Caco-2 (cell line): Measurements from ENCODE around the gene MYH9. TPM values are rescaled to one million over a fixed set of nuclear protein-coding genes. Genes with fewer than 3 reads are reported as not detected.

Source experiments
- BruUV-seq: library from RNA; stranded (reverse); fragments of 400-500 nt; replicated peaks from 2 replicates; lab custom pipeline; 2021; lab: Mats Ljungman, UMichigan
- CTCF ChIA-PET: fragments of 300-600 bp; sonication (Branson Sonifier 250); formaldehyde crosslinking; loops from one replicate; lab custom pipeline; 2022; ENCODE audit warnings: antibody characterized with exemption; lab: Charles Lee
- POLR2A ChIA-PET: fragments of 300-600 bp; sonication (Branson Sonifier 250); formaldehyde crosslinking; loops from one replicate; lab custom pipeline; 2022; ENCODE audit warnings: antibody characterized with exemption; lab: Charles Lee
- DNase-seq, 2 experiments: peaks; one replicate each; pipeline versions ENCODE4 v3.0.0 to v3.0.0-alpha.2; 2020 to 2022
- H3K27me3 ChIP-seq: replicated peaks from 2 replicates; pipeline ENCODE4 v1.6.0; 2011; ENCODE audit warnings: low read length; ENCODE audit not compliant: control insufficient read depth, insufficient read depth
- H3K36me3 ChIP-seq: 2 replicates; pipeline ENCODE4 v1.5.1; 2011; ENCODE audit warnings: low read length; ENCODE audit not compliant: control insufficient read depth, insufficient read depth
- H3K4me1 ChIP-seq: fragments of 250-450 bp; sonication (Bioruptor Pico); 2 replicates; pipeline ENCODE4 v1.5.1; 2020; ENCODE audit warnings: mild to moderate bottlenecking
- H3K4me3 ChIP-seq: 2 replicates; pipeline ENCODE4 v1.5.1; 2011; ENCODE audit warnings: low read depth, mild to moderate bottlenecking, control low read depth, low read length
- H3K9me3 ChIP-seq: fragments of 250-450 bp; sonication (Bioruptor Pico); 2 replicates; pipeline ENCODE4 v1.5.1; 2020; ENCODE audit warnings: mild to moderate bottlenecking, moderate library complexity
- H3K27ac Mint-ChIP-seq: one replicate; pipeline ENCODE4 v1.8.0; 2022; ENCODE audit warnings: mixed read lengths; ENCODE audit not compliant: unreplicated experiment
- H3K27me3 Mint-ChIP-seq: one replicate; pipeline ENCODE4 v1.8.0; 2022; ENCODE audit warnings: mixed read lengths; ENCODE audit not compliant: insufficient read depth, unreplicated experiment
- H3K36me3 Mint-ChIP-seq: one replicate; pipeline ENCODE4 v1.8.0; 2022; ENCODE audit warnings: mild to moderate bottlenecking, mixed read lengths; ENCODE audit not compliant: insufficient read depth, unreplicated experiment
- H3K4me1 Mint-ChIP-seq: one replicate; pipeline ENCODE4 v1.8.0; 2022; ENCODE audit warnings: low read depth, mixed read lengths; ENCODE audit not compliant: unreplicated experiment
- H3K4me3 Mint-ChIP-seq: one replicate; pipeline ENCODE4 v1.8.0; 2022; ENCODE audit warnings: mild to moderate bottlenecking, moderate library complexity, mixed read lengths; ENCODE audit not compliant: unreplicated experiment
- H3K9me3 Mint-ChIP-seq: one replicate; pipeline ENCODE4 v1.8.0; 2022; ENCODE audit warnings: mixed read lengths; ENCODE audit not compliant: unreplicated experiment
- intact Hi-C: fragments of 100-400 bp; cut with micrococcal nuclease; formaldehyde crosslinking; loops from one replicate; pipeline ENCODE4 v1.10.0; 2022; ENCODE audit not compliant: unreplicated experiment
- total RNA-seq: library from RNA; stranded (reverse); gene quantifications from 2 replicates; pipeline ENCODE4 v1.2.3, GENCODE V29; 2022
- TF ChIP-seq, protein P1 (sequence below), 2 experiments: fragments of 200-600 bp in 1 of 2; IDR thresholded peaks; 1 replicate in 1 of 2; 2 replicates in 1 of 2; pipeline versions ENCODE4 v1.5.1 to v1.8.0; 2011 to 2022; ENCODE audit warnings: antibody characterized with exemption in 1 of 2, control low read depth in 1 of 2, inconsistent platforms in 1 of 2, low read depth in 1 of 2, low read length in 1 of 2, mild to moderate bottlenecking in 1 of 2, moderate library complexity in 1 of 2; ENCODE audit not compliant: insufficient read depth in 1 of 2, severe bottlenecking in 1 of 2, unreplicated experiment in 1 of 2

MYH9 gene
- total RNA-seq, 1 experiment from 2014 or later, result 513 TPM

DNA sequence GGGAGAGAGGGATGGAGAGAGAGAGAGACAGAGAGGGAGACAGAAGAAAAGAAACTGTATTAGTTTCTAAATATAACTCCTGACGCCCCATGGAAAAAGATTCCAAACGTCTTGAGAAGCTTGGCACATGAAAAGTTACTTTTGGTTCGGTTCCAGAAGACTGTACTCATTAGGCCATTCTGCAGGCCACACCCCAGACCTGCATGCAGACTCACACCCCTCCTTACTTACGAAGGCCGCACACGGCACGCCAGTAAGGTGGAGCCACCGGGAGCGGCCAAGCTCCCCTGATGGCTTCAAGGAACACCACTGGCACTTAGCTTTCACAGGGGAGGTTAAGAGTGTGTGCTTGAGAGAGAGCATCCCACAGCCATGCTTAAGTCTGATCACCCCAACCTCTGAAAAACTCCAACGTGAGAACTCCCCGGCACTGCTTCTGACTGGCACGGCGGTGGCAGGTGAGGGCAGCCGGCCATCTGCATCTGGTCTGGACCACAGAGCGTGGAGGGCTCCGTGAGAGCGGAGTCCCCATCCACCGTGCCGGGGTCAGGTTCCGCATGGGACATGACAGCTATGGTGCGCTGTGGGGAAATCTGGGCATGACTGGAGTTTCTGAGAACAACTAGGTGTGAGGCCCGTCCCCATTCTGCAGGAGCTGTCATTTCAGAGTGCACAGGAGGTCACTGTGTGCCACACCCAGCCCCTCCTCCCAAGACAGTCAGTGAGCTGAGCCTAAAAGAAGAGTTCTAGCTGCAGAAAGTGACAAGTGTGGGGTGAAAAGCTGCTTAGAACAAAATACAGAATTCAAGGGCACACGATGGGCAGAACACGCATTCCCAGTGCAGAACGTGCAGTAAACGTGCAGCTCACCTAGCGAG lies 62.4 kb downstream of the MYH9 start:
- DNase-seq, result no peak
- Mint-ChIP-seq H3K27ac (peak overlapping the region; percentile 49), H3K27me3 (no peaks in the 10 kb centered on the region), H3K4me1 (peaks cover 29% of the 10 kb centered on the region), H3K9me3 (no peaks in the 10 kb centered on the region), H3K4me3 (no peak overlapping the region), H3K36me3 (peaks cover 99% of the 10 kb centered on the region)
- H3K36me3 ChIP-seq, result peaks cover 9% of the 10 kb centered on the region
- CTCF ChIA-PET, result no interaction called here
- H3K27me3 ChIP-seq, result no peaks in the 10 kb centered on the region
- BruUV-seq, result no TSS peak
- H3K4me3 ChIP-seq, result no peak overlapping the region
- H3K4me1 ChIP-seq, result peaks cover 23% of the 10 kb centered on the region
- H3K9me3 ChIP-seq, result no peaks in the 10 kb centered on the region
- intact Hi-C loops, result no loop called here
- POLR2A ChIA-PET, result interaction anchor here (0.5 kb wide), 1 partner anchor 18 kb away, joined by 6 read pairs; no protein-coding TSS in a partner anchor
- TF ChIP-seq, protein P1, sequence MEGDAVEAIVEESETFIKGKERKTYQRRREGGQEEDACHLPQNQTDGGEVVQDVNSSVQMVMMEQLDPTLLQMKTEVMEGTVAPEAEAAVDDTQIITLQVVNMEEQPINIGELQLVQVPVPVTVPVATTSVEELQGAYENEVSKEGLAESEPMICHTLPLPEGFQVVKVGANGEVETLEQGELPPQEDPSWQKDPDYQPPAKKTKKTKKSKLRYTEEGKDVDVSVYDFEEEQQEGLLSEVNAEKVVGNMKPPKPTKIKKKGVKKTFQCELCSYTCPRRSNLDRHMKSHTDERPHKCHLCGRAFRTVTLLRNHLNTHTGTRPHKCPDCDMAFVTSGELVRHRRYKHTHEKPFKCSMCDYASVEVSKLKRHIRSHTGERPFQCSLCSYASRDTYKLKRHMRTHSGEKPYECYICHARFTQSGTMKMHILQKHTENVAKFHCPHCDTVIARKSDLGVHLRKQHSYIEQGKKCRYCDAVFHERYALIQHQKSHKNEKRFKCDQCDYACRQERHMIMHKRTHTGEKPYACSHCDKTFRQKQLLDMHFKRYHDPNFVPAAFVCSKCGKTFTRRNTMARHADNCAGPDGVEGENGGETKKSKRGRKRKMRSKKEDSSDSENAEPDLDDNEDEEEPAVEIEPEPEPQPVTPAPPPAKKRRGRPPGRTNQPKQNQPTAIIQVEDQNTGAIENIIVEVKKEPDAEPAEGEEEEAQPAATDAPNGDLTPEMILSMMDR (IDR thresholded peaks at IDR 0.05; ENCODE audit: insufficient read depth in 1 of 2, low read depth in 1 of 2, low read length in 1 of 2, severe bottlenecking in 1 of 2, unreplicated experiment in 1 of 2), result no peak

DNA sequence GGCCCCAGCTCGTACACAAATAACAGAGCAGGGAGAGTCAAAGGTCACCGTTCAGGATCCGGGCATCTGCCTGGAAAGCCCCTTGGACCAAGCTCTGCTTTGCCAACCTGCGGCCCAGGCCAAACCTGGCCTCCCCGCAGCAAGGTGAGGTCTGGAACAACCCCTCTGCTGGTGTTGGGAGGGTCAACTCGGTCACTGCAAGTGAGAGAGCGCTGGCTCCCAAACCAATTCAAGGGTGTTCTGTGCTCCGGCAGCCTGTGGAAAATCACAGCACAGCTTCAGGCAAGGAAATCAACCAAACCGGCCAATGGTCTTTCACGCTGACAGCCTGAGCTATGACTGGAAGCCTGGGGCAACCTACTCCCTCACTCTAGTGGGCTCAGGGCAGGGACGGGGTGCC lies 63.4 kb downstream of the MYH9 start:
- Mint-ChIP-seq H3K27ac (peak overlapping the region; percentile 30), H3K4me1 (peaks cover 19% of the 10 kb centered on the region), H3K27me3 (no peaks in the 10 kb centered on the region), H3K36me3 (peaks cover 99% of the 10 kb centered on the region), H3K9me3 (no peaks in the 10 kb centered on the region), H3K4me3 (no peak overlapping the region)
- TF ChIP-seq, protein P1 (IDR thresholded peaks at IDR 0.05; ENCODE audit: insufficient read depth in 1 of 2, low read depth in 1 of 2, low read length in 1 of 2, severe bottlenecking in 1 of 2, unreplicated experiment in 1 of 2), result no peak
- H3K4me3 ChIP-seq, result no peak overlapping the region
- ChIA-PET POLR2A (no interaction called here), CTCF (no interaction called here)
- H3K9me3 ChIP-seq, result no peaks in the 10 kb centered on the region
- peaks cover 9% of the 10 kb centered on the region for H3K36me3 ChIP-seq
- DNase-seq, result no peak
- H3K4me1 ChIP-seq, result peaks cover 13% of the 10 kb centered on the region
- BruUV-seq, result no TSS peak
- intact Hi-C loops, result no loop called here
- H3K27me3 ChIP-seq, result no peaks in the 10 kb centered on the region

DNA sequence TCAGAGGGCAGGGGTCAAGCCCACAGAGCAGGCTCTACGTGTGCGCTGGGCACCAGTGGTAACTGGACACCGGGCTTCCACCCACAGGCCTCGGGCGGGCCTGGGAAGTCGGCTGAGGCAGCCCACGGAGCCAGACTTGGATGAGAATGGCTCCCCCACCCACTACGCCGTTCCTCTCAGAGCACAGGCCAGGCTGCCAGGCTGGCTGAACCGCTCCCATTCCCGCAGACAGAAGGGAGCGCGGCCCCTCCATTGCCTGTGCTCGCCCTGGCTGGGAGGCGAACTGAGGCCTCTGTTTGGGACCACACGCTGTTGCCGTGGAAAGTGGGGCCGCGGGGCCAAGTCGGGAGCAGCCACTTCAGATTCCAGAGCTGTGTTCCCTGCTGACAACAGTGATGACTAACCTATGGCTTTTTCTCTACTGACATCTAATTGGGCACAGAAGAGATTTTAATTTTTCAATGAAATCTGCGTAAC lies 63.9 kb downstream of the MYH9 start:
- peaks cover 99% of the 10 kb centered on the region for H3K36me3 Mint-ChIP-seq
- CTCF ChIA-PET, result no interaction called here
- POLR2A ChIA-PET, result no interaction called here

More for the DNA sequence above, 63.9 kb downstream of the MYH9 start:
- Histone ChIP-seq H3K27me3 (no peaks in the 10 kb centered on the region), H3K9me3 (no peaks in the 10 kb centered on the region), H3K4me1 (peaks cover 9% of the 10 kb centered on the region), H3K4me3 (no peak overlapping the region), H3K36me3 (peaks cover 9% of the 10 kb centered on the region)
- TF ChIP-seq, protein P1 (IDR thresholded peaks at IDR 0.05; ENCODE audit: insufficient read depth in 1 of 2, low read depth in 1 of 2, low read length in 1 of 2, severe bottlenecking in 1 of 2, unreplicated experiment in 1 of 2), result no peak
- no peak for DNase-seq
- Mint-ChIP-seq H3K27me3 (no peaks in the 10 kb centered on the region), H3K4me3 (no peak overlapping the region), H3K27ac (no peak overlapping the region), H3K4me1 (peaks cover 14% of the 10 kb centered on the region), H3K9me3 (no peaks in the 10 kb centered on the region)
- intact Hi-C loops, result no loop called here
- no TSS peak for BruUV-seq
